Neural cell (in vitro differentiated cells): ENCODE data around the gene PAX2. TPM values are rescaled to one million over a fixed set of nuclear protein-coding genes. Genes with fewer than 3 reads are reported as not detected.

Experiments used
- H2AFZ ChIP-seq: fragments of 200-600, 300-800 bp; sonication (generic), shearing (Covaris generic); 2 replicates; pipeline ENCODE4 v1.6.0; 2014; ENCODE audit warnings: low read depth, mild to moderate bottlenecking, antibody characterized with exemption, low read length, moderate library complexity
- H3F3A ChIP-seq: fragments of 200-600 bp; shearing (Covaris generic); 2 replicates; pipeline ENCODE4 v1.6.1; 2016; ENCODE audit warnings: mild to moderate bottlenecking, moderate library complexity, mixed read lengths, antibody characterized with exemption, low read length; ENCODE audit not compliant: insufficient read depth, poor library complexity, severe bottlenecking
- H3K27ac ChIP-seq: fragments of 200-600, 300-800 bp; sonication (generic), shearing (Covaris generic); 2 replicates; pipeline ENCODE4 v1.5.1; 2014; ENCODE audit warnings: mild to moderate bottlenecking, low read length, moderate library complexity
- H3K27me3 ChIP-seq: fragments of 300-800, 200-600 bp; sonication (generic), shearing (Covaris generic); 2 replicates; pipeline ENCODE4 v1.6.0; 2014; ENCODE audit warnings: mild to moderate bottlenecking, low read depth, low read length, moderate library complexity; ENCODE audit not compliant: insufficient read depth
- H3K36me3 ChIP-seq: fragments of 300-800, 200-600 bp; sonication (generic), shearing (Covaris generic); 2 replicates; pipeline ENCODE4 v1.5.1; 2014; ENCODE audit warnings: mild to moderate bottlenecking, antibody characterized with exemption, low read length, moderate library complexity; ENCODE audit not compliant: insufficient read depth
- H3K4me2 ChIP-seq: fragments of 300-800, 200-600 bp; sonication (generic), shearing (Covaris generic); 2 replicates; pipeline ENCODE4 v1.6.0; 2014; ENCODE audit warnings: mild to moderate bottlenecking, low read length
- H3K4me3 ChIP-seq: fragments of 300-800, 200-600 bp; sonication (generic), shearing (Covaris generic); 2 replicates; pipeline ENCODE4 v1.5.1; 2014; ENCODE audit warnings: mild to moderate bottlenecking, low read length, moderate library complexity
- H3K79me2 ChIP-seq: fragments of 200-600 bp; shearing (Covaris generic); replicated peaks from 2 replicates; pipeline ENCODE4 v1.6.0; 2014; ENCODE audit warnings: mild to moderate bottlenecking, low read length, moderate library complexity; ENCODE audit not compliant: insufficient read depth
- H3K9ac ChIP-seq: fragments of 300-800, 200-600 bp; sonication (generic), shearing (Covaris generic); 2 replicates; pipeline ENCODE4 v1.6.1; 2016; ENCODE audit warnings: mild to moderate bottlenecking, low read length, mixed read lengths
- H3K9me2 ChIP-seq: fragments of 200-600 bp; shearing (Covaris generic); 2 replicates; pipeline ENCODE4 v1.6.1; 2016; ENCODE audit warnings: mild to moderate bottlenecking, low read length, mixed read lengths; ENCODE audit not compliant: insufficient read depth
- H3K9me3 ChIP-seq: fragments of 200-600, 300-800 bp; sonication (generic), shearing (Covaris generic); 2 replicates; pipeline ENCODE4 v1.6.1; 2016; ENCODE audit warnings: mild to moderate bottlenecking, mixed run types, low read length, moderate library complexity, mixed read lengths
- H4K20me1 ChIP-seq: fragments of 200-600 bp; shearing (Covaris generic); 2 replicates; pipeline ENCODE4 v1.6.1; 2016; ENCODE audit warnings: mild to moderate bottlenecking, mixed run types; ENCODE audit not compliant: insufficient read depth
- EP300 ChIP-seq: fragments of 450-650 bp; conservative IDR thresholded peaks from 2 replicates; pipeline ENCODE4 v1.6.1; 2014; ENCODE audit warnings: antibody characterized with exemption, mild to moderate bottlenecking, moderate library complexity; ENCODE audit not compliant: poor library complexity, severe bottlenecking
- EZH2 ChIP-seq: fragments of 200-600, 300-800 bp; shearing (Covaris generic), sonication (generic); IDR thresholded peaks from 2 replicates; pipeline ENCODE4 v1.6.1; 2014; ENCODE audit warnings: antibody characterized with exemption, low read length, borderline replicate concordance, mild to moderate bottlenecking; ENCODE audit not compliant: insufficient read depth, poor library complexity, severe bottlenecking
- MXI1 ChIP-seq: fragments of 450-650 bp; conservative IDR thresholded peaks from 2 replicates; pipeline ENCODE4 v1.6.1; 2014; ENCODE audit warnings: antibody characterized with exemption, mild to moderate bottlenecking; ENCODE audit not compliant: poor library complexity, severe bottlenecking
- POLR2AphosphoS5 ChIP-seq: IDR thresholded peaks from 2 replicates; pipeline ENCODE4 v1.6.1; 2012
- RAD21 ChIP-seq: fragments of 450-650 bp; conservative IDR thresholded peaks from 2 replicates; pipeline ENCODE4 v1.6.1; 2014; ENCODE audit warnings: antibody characterized with exemption, mild to moderate bottlenecking, moderate library complexity
- SMC3 ChIP-seq: fragments of 450-650 bp; conservative IDR thresholded peaks from 2 replicates; pipeline ENCODE4 v1.6.1; 2014; ENCODE audit warnings: antibody characterized with exemption, mild to moderate bottlenecking, moderate library complexity; ENCODE audit not compliant: poor library complexity
- TAF1 ChIP-seq: IDR thresholded peaks from 2 replicates; pipeline ENCODE4 v1.6.1; 2012; ENCODE audit warnings: low read depth
- polyA plus RNA-seq: library from polyadenylated mRNA; depleted of rRNA; stranded (reverse); fragments of >200 nt; gene quantifications from 2 replicates; pipeline ENCODE4 v1.2.3, GENCODE V29; 2014
- TF ChIP-seq, protein P1 (sequence below): fragments of 450-650 bp; IDR thresholded peaks from 2 replicates; pipeline ENCODE4 v1.5.1; 2014; ENCODE audit warnings: antibody characterized with exemption, mild to moderate bottlenecking, moderate library complexity; ENCODE audit not compliant: poor library complexity, severe bottlenecking
- TF ChIP-seq, protein P2 (sequence below): IDR thresholded peaks from 2 replicates; pipeline ENCODE4 v1.6.1; 2012; ENCODE audit warnings: borderline replicate concordance

The PAX2 gene
- polyA plus RNA-seq, 1 donor from 2014 or later, result not detected

DNA sequence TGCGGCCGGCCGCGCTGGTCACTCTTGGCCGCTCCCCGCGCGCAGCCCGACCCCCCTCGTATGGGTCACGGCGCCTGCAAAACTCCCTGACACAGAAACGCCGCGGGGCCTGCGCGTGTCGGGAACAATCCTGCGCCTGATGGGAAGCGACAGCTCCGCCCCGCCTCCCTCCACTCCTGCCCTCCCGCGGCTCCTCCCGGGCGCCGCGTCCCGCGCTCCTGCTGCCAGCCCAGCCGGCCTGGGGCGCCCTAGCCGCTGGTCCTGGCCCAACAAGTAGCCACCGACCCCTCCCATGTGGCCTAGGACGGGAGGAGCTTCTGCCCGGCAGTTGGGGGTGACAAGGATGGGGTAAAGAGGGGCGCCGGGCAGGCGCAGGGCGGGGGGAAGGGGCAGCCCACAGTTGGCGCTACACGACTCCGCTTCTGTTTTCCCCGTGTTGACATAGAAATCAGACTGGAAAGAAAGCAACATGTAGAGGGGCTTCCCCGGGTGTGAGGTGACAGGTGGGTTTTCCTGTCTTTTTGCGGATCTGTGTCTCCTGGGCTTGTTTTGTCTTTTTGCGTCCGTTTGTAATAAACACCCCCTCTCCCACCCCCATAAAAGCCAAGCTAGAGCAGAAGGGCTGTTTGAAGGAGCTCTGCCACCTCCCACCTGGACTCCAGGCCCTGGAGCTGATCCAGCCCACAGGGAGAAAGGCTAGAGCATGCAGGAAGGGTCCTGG is 35.1 kb upstream of the PAX2 start:
- H2AFZ ChIP-seq, result no peak overlapping the region
- H3K9ac ChIP-seq, result peak overlapping the region; percentile 34
- H3F3A ChIP-seq, result no peaks in the 10 kb centered on the region
- H4K20me1 ChIP-seq, result no peaks in the 10 kb centered on the region
- H3K9me2 ChIP-seq, result no peaks in the 10 kb centered on the region
- H3K4me3 ChIP-seq, result peak overlapping the region; percentile 67
- no peaks in the 10 kb centered on the region for H3K79me2 ChIP-seq
- H3K36me3 ChIP-seq, result no peaks in the 10 kb centered on the region
- H3K4me2 ChIP-seq, result no peak overlapping the region
- no peak for TF ChIP-seq RAD21
- TF ChIP-seq EZH2, result no peak
- no peak for TF ChIP-seq SMC3
- TF ChIP-seq, protein P1, sequence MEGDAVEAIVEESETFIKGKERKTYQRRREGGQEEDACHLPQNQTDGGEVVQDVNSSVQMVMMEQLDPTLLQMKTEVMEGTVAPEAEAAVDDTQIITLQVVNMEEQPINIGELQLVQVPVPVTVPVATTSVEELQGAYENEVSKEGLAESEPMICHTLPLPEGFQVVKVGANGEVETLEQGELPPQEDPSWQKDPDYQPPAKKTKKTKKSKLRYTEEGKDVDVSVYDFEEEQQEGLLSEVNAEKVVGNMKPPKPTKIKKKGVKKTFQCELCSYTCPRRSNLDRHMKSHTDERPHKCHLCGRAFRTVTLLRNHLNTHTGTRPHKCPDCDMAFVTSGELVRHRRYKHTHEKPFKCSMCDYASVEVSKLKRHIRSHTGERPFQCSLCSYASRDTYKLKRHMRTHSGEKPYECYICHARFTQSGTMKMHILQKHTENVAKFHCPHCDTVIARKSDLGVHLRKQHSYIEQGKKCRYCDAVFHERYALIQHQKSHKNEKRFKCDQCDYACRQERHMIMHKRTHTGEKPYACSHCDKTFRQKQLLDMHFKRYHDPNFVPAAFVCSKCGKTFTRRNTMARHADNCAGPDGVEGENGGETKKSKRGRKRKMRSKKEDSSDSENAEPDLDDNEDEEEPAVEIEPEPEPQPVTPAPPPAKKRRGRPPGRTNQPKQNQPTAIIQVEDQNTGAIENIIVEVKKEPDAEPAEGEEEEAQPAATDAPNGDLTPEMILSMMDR, result no peak
- H3K27ac ChIP-seq, result no peak overlapping the region
- H3K27me3 ChIP-seq, result peaks cover 90% of the 10 kb centered on the region
- no peaks in the 10 kb centered on the region for H3K9me3 ChIP-seq

DNA sequence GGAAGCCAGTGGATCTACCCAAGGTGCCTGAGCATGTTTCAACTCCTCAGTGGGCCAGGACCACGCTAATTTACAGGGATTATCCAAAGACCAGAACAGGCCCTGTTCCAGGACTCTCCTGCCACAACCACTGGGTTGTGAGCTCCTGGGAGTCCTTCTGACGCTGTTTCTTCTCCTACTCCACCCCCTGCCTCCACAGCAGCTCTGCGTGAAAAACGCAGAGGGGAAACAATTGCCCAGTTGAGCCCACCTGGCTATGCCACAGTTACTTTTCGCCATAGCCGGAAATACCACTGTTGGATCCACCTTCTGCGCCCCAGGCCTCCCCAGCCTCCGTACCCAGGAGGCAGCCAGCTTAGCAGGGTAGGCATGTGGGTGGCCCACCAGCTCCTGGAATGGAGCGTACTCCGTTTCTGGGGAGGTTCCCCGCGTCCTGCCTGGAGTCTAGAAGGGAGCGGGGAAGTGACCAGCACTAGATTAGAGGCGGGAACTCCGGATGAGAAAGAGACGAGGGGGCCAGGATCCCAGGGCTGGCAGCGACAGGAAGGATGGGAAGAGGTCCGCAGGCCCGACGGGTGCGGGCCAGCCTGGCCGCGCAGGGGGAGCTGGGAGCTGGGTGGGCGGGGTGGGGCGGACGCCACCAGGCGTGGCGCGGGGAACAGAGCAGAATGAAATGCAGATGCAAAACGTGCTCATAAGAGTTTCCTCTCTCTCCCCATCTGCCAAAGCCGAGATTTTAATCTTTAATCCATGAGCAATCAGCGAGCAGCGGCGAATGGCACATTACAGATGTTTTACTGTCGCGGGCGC is 32.1 kb upstream of the PAX2 start:
- Histone ChIP-seq H3K36me3 (no peaks in the 10 kb centered on the region), H3K79me2 (no peaks in the 10 kb centered on the region), H3K9me3 (no peaks in the 10 kb centered on the region), H4K20me1 (no peaks in the 10 kb centered on the region), H3K9ac (no peak overlapping the region), H3K27ac (no peak overlapping the region), H3K4me3 (peak overlapping the region; percentile 46), H2AFZ (no peak overlapping the region), H3K27me3 (peaks cover 100% of the 10 kb centered on the region), H3K4me2 (no peak overlapping the region), H3K9me2 (no peaks in the 10 kb centered on the region), H3F3A (no peaks in the 10 kb centered on the region)
- no peak for TF ChIP-seq MXI1
- no peak for TF ChIP-seq SMC3
- TF ChIP-seq POLR2AphosphoS5, result no peak
- TF ChIP-seq EP300, result no peak
- TF ChIP-seq TAF1, result no peak
- TF ChIP-seq, protein P1, result no peak
- TF ChIP-seq EZH2, result no peak
- TF ChIP-seq, protein P2, sequence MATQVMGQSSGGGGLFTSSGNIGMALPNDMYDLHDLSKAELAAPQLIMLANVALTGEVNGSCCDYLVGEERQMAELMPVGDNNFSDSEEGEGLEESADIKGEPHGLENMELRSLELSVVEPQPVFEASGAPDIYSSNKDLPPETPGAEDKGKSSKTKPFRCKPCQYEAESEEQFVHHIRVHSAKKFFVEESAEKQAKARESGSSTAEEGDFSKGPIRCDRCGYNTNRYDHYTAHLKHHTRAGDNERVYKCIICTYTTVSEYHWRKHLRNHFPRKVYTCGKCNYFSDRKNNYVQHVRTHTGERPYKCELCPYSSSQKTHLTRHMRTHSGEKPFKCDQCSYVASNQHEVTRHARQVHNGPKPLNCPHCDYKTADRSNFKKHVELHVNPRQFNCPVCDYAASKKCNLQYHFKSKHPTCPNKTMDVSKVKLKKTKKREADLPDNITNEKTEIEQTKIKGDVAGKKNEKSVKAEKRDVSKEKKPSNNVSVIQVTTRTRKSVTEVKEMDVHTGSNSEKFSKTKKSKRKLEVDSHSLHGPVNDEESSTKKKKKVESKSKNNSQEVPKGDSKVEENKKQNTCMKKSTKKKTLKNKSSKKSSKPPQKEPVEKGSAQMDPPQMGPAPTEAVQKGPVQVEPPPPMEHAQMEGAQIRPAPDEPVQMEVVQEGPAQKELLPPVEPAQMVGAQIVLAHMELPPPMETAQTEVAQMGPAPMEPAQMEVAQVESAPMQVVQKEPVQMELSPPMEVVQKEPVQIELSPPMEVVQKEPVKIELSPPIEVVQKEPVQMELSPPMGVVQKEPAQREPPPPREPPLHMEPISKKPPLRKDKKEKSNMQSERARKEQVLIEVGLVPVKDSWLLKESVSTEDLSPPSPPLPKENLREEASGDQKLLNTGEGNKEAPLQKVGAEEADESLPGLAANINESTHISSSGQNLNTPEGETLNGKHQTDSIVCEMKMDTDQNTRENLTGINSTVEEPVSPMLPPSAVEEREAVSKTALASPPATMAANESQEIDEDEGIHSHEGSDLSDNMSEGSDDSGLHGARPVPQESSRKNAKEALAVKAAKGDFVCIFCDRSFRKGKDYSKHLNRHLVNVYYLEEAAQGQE, result no peak
- no peak for TF ChIP-seq RAD21
